Transverse colon (tissue), 4 donors: Measurements from ENCODE around the gene HDAC4. TPM values are rescaled to one million over a fixed set of nuclear protein-coding genes. Genes with fewer than 3 reads are reported as not detected.

Experiments used
- DNase-seq: peaks from one replicate; pipeline ENCODE4 v3.0.0-alpha.2; 2019
- H3K27ac ChIP-seq, 4 donors: fragments of 200-600 bp; sonication (generic); 2 replicates each; pipeline ENCODE4 v1.5.1; 2016 to 2018; ENCODE audit warnings: inconsistent platforms in 4 of 4
- H3K27me3 ChIP-seq: fragments of 200-600 bp; sonication (generic); 2 replicates; pipeline ENCODE4 v1.5.1; 2017; ENCODE audit warnings: inconsistent platforms
- H3K36me3 ChIP-seq, 4 donors: fragments of 200-600 bp; sonication (generic); 2 replicates each; pipeline ENCODE4 v1.5.1; 2017 to 2019; ENCODE audit warnings: inconsistent platforms in 4 of 4
- H3K4me1 ChIP-seq, 4 donors: fragments of 200-600 bp; sonication (generic); 2 replicates each; pipeline ENCODE4 v1.5.1; 2017 to 2020; ENCODE audit warnings: inconsistent platforms in 4 of 4
- H3K4me3 ChIP-seq, 4 donors: fragments of 200-600 bp; sonication (generic); 1 replicate in 1 of 4; 2 replicates in 3 of 4; pipeline versions ENCODE4 v1.5.1 to v1.6.1; 2017 to 2019; ENCODE audit warnings: inconsistent platforms in 4 of 4
- H3K9me3 ChIP-seq, 2 donors: fragments of 200-600 bp; sonication (generic); 2 replicates each; pipeline ENCODE4 v1.5.1; 2017 to 2019; ENCODE audit warnings: inconsistent platforms in 2 of 2
- CTCF ChIP-seq, 5 experiments: fragments of 200-600 bp in 3 of 5; fragments of 450-650 bp in 2 of 5; sonication (generic) in 3 of 5; IDR thresholded peaks; 1 replicate in 2 of 5; 2 replicates in 3 of 5; pipeline ENCODE4 v1.5.1; 2016 to 2017; ENCODE audit warnings: antibody characterized with exemption in 5 of 5, inconsistent platforms in 3 of 5, mild to moderate bottlenecking in 2 of 5, moderate library complexity in 1 of 5
- EP300 ChIP-seq: sonication (generic); formaldehyde crosslinking; IDR thresholded peaks from one replicate; pipeline ENCODE4 v1.6.1; 2017; ENCODE audit warnings: antibody characterized with exemption, low read depth
- POLR2A ChIP-seq: fragments of 450-650 bp; IDR thresholded peaks from one replicate; pipeline ENCODE4 v1.6.1; 2016; ENCODE audit warnings: antibody characterized with exemption, mild to moderate bottlenecking, moderate library complexity
- POLR2AphosphoS5 ChIP-seq, 3 donors: sonication (generic); formaldehyde crosslinking; IDR thresholded peaks; one replicate each; pipeline ENCODE4 v1.6.1; 2016; ENCODE audit warnings: antibody characterized with exemption in 3 of 3
- WGBS, 2 donors: methylation state at CpG; one replicate each; pipeline ENCODE4 v1.1.5; 2018; ENCODE audit warnings: low coverage in 1 of 2; 5-methylcytosine and 5-hydroxymethylcytosine counted together
- in situ Hi-C, 4 donors: fragments of 200-750 bp; cut with MboI; loops; one replicate each; pipeline versions ENCODE4 v1.15.0 to v1.15.1; 2017; ENCODE audit warnings: low sequenced_read_pairs in 3 of 4, low pct_ligation_motif_present in 1 of 4, low pct_unique_long_range_greater_than_20kb in 1 of 4
- intact Hi-C: fragments of 100-400 bp; cut with DNase I; formaldehyde crosslinking; loops from one replicate; pipeline ENCODE4 v1.15.1; 2023; ENCODE audit warnings: low total_unique reads
- total RNA-seq, 4 donors: library from RNA; depleted of rRNA; stranded (reverse); fragments of >200 nt; gene quantifications; one replicate each; pipeline ENCODE4 v1.1.0, GENCODE V29; 2016

The HDAC4 gene
- total RNA-seq, 4 donors from 2014 or later, result 33.9 to 192 (median 112) TPM

DNA sequence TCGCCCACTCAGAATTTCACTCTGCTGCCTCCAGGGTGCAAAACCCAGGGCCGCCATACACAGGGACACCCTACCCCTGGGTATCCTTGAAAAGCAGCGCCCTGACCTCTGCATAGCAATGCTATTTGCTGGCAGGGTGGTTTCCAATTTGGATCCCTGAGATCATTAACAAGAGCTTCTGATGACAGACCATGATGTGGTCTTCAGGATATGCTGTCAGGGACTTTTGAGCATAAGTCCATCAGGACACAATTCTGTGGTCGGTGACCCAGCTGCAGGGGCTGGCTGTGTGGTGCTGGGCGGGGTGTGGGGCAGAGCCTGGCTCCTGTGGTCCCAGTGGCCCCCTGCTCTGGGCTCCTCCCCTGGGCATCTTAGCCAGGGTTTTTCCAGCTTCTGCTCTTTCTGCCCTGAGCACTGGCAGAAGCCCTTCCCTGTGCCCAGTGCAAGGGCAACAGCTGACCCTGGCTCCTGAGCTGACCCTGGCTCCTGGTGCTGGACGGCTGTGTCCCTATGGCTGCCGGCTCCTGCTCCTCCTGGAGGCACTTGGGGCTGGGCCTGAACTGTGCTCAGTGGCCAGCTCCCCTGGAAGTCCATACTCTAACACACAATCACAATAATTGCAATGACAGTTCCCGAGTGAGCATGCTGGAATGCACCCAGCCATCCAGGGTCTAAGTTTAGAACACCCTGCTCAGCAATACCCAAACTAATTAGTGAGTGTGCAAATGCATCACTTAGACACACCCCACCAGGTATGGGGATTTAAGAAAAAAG, 271.5 kb downstream of the HDAC4 start:
- H3K27me3 ChIP-seq, result no peaks in the 10 kb centered on the region
- no peak for DNase-seq
- WGBS, 2 donors, result 90% methylated on average over 6 of the region's 8 CpGs; no CpG with 5 or more reads in 1 of the 2 donors
- no peaks in the 10 kb centered on the region for H3K9me3 ChIP-seq
- no peak overlapping the region for H3K27ac ChIP-seq
- intact Hi-C loops, result no loop called here
- TF ChIP-seq POLR2AphosphoS5 (IDR thresholded peaks at IDR 0.05) (no peak), CTCF (IDR thresholded peaks at IDR 0.05) (no peak), EP300 (no peak), POLR2A (no peak)
- in situ Hi-C loops, result no loop called here
- no peaks in the 10 kb centered on the region for H3K4me1 ChIP-seq
- no peak overlapping the region for H3K4me3 ChIP-seq
- H3K36me3 ChIP-seq, result peaks cover 0 to 37% (median 17%) of the 10 kb centered on the region in 4 donors

GRCh38 chr2:239128706-239129105, 272.1 kb downstream of the HDAC4 start:
- Histone ChIP-seq H3K4me1 (no peaks in the 10 kb centered on the region), H3K27ac (no peak overlapping the region), H3K4me3 (no peak overlapping the region), H3K9me3 (no peaks in the 10 kb centered on the region), H3K36me3 (peaks cover 0 to 40% (median 14%) of the 10 kb centered on the region in 4 donors), H3K27me3 (no peaks in the 10 kb centered on the region)
- TF ChIP-seq CTCF (IDR thresholded peaks at IDR 0.05), result no peak
- no peak for TF ChIP-seq POLR2AphosphoS5 (IDR thresholded peaks at IDR 0.05)
- no peak for TF ChIP-seq POLR2A
- TF ChIP-seq EP300, result no peak
- intact Hi-C loops, result no loop called here
- 88% methylated on average over 13 of the region's 13 CpGs; no CpG with 5 or more reads in 1 of the 2 donors for WGBS, 2 donors
- in situ Hi-C loops, result no loop called here
- no peak for DNase-seq

DNA sequence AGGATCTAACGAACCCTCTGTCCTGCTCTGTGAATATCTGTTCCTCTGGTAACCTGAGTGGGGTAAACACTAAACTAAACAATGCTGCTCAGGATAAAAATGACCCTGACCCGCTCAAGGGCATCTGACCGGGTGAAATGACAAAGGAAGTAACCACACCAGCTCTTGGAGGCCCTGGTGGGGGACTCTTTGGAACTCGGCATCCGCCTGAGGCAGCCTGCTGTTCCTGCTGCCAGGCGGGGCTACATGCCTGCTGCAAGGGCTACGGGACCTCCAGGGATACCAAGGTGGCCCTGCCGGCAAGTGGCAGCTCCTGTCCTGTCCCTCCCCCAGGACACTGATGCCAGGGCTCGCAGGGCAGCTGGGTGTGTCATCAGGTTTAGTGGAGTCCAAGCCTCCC, 273.3 kb downstream of the HDAC4 start:
- no peak for DNase-seq
- Histone ChIP-seq H3K27me3 (no peaks in the 10 kb centered on the region), H3K36me3 (peaks cover 0 to 30% (median 8%) of the 10 kb centered on the region in 4 donors), H3K27ac (no peak overlapping the region), H3K4me1 (peaks cover 0 to 3% (median 0%) of the 10 kb centered on the region in 4 donors), H3K9me3 (no peaks in the 10 kb centered on the region), H3K4me3 (no peak overlapping the region)
- no peak for TF ChIP-seq POLR2A
- TF ChIP-seq EP300, result no peak
- TF ChIP-seq POLR2AphosphoS5 (IDR thresholded peaks at IDR 0.05), result no peak
- TF ChIP-seq CTCF (IDR thresholded peaks at IDR 0.05), result no peak
- intact Hi-C loops, result no loop called here
- 80 to 91% methylated on average over 1 to 9 of the region's 9 CpGs for WGBS, 2 donors
- in situ Hi-C loops, result no loop called here

DNA sequence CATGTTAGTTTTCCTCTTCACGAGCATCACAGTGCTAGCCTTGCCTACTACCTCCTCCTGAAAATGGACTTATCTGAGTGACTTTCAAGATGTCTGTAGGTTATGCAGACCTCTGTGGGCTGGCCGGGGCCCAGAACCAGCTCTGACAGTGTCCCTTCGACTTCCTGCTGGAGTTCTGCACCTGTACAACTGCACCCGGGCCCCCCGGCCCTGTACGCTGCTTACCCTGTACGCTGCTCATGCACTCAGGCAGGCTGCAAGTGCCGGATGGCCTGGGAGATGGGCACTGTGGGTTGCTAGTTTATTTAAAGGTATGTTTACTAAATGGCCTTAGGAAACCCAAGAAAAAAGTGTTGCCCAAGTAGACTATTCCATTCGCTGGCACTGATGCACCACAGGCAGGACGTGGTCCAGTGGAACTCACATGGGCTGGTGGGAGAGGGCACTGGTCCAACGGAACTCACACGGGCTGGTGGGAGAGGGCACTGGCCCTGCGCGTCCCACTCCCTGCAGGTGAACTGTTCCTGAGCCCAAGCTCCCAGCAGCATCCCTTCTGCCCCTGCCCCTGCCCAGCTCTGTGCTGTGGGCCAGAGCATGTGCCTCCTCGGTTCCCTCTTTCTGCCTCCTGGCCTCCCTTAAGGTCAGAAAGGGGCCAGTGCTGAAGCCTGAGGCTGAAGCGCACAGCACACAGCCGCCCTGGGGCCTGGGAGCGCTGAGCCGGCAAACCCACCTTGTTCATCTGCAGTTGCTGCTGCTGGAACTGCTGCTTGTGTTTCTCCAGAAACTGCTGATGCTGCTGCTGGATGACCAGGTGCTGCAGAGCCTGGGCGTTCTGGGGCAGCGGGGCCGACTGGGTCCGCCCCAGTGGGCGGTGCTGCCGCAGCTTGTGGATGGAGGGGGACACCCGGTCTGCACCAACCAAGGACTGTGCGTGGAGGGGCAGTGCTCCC, 274.8 kb downstream of the HDAC4 start:
- in situ Hi-C loops, result no loop called here
- no peak for DNase-seq
- no peaks in the 10 kb centered on the region for H3K27me3 ChIP-seq
- TF ChIP-seq POLR2AphosphoS5 (IDR thresholded peaks at IDR 0.05), result no peak
- TF ChIP-seq CTCF (IDR thresholded peaks at IDR 0.05), result no peak
- TF ChIP-seq POLR2A, result no peak
- TF ChIP-seq EP300, result no peak
- intact Hi-C loops, result no loop called here
- no peaks in the 10 kb centered on the region for H3K9me3 ChIP-seq
- H3K27ac ChIP-seq, result no peak overlapping the region
- H3K4me1 ChIP-seq, result peaks cover 0 to 6% (median 2%) of the 10 kb centered on the region in 4 donors
- peaks cover 0 to 29% (median 8%) of the 10 kb centered on the region in 4 donors for H3K36me3 ChIP-seq
- H3K4me3 ChIP-seq, result no peak overlapping the region
- 0 to 92% methylated on average over 1 to 23 of the region's 27 CpGs for WGBS, 2 donors
